LNCAP (cell line): ENCODE data around the gene NLGN1.

Experiments
- TF ChIP-seq, protein P1 (sequence below): fragments of 450-650 bp; IDR thresholded peaks from 2 replicates; pipeline ENCODE4 v1.5.1; 2017; ENCODE audit warnings: mild to moderate bottlenecking

Gene NLGN1

DNA sequence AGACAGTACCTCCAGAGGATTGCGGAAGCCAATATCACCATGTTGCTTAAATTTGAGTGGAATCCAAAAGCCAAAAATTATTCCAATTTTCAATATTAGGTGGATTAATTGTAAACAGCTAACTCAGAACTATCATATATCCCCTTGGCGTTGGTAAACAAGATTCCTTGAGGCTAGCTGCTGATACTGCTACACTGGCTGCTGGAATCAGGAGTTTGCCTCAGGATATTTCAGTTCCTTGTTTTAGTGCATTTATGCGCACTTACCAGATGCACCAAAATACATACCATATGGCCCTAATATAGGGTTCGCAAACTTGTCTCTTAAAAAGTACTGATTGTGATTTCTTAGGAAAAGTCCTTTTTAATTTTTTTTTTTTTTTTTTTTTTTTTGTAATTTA lies 856.4 kb downstream of the NLGN1 start:
- TF ChIP-seq, protein P1, sequence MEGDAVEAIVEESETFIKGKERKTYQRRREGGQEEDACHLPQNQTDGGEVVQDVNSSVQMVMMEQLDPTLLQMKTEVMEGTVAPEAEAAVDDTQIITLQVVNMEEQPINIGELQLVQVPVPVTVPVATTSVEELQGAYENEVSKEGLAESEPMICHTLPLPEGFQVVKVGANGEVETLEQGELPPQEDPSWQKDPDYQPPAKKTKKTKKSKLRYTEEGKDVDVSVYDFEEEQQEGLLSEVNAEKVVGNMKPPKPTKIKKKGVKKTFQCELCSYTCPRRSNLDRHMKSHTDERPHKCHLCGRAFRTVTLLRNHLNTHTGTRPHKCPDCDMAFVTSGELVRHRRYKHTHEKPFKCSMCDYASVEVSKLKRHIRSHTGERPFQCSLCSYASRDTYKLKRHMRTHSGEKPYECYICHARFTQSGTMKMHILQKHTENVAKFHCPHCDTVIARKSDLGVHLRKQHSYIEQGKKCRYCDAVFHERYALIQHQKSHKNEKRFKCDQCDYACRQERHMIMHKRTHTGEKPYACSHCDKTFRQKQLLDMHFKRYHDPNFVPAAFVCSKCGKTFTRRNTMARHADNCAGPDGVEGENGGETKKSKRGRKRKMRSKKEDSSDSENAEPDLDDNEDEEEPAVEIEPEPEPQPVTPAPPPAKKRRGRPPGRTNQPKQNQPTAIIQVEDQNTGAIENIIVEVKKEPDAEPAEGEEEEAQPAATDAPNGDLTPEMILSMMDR: no peak

DNA sequence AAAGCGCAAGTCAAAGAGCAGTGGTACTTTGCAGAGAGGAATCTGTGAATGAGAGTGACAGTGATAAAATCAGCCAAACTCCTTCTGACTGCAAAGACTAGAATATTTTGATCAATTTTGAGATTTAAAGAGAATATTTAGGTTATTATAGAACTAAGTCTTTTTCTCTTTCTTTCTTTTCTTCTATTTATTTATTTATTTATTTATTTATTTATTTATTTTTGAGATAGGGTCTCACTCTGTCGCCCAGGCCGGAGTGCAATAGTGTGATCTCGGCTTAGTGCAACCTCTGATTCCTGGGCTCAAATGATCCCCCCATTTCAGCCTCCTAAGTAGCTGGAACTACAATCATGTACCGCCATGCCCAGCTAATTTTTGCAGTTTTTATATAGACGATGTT lies 857.9 kb downstream of the NLGN1 start:
- TF ChIP-seq, protein P1: no peak

DNA sequence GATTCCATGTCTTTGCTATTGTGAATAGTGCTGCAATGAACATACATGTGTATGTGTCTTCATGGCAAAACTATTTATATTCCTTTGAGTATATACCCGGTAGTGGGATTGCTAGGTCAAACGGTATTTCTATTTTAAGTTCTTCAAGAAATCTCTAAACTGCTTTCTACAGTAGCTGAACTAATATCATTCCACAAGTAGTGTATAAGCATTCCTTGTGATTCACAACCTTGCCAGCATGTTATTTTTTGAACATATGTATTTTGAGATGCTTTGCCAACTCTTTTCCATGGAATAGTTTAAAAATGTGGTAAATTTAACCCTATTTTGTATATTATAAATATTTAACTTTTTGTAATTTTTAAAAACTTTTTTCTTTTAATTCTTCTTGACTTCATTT lies 868.9 kb downstream of the NLGN1 start:
- TF ChIP-seq, protein P1: no peak

DNA sequence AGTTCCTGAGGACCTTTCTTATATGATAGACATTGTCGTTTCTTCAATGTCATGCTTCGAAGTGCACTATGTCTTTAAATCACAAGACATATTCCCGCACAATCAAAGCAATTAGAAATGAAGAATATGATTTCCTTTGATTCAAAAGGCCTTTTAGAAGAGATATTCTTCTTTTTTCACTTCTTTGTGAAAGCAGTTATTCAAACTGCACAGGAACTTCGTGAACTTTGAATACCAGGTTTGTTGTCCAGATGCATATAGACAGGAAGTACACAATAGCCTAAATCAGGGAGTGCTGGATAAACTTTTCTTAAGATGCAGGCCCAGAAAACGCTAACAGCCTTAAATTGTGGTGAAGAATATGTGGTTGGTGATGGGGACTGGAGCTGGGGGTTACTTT lies 870.5 kb downstream of the NLGN1 start:
- TF ChIP-seq, protein P1: no peak

DNA sequence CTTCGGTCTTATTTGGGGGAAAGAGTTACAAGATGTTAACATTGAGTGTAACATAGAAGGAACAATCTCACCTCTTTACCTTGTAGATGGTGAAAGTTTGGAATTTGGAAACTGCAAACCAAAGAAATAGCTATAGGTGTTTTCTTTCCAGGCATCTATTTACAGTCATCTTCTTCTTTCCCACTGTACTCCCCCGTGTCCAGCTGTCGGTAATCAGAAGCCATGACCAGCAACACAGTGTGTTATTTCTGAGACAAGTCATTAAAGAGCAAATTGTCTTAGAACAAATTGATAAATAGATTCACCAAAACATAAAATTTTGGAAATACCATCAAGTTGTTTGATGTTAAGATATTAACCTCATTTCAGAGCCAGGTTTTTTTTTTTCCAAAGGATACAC lies 871.0 kb downstream of the NLGN1 start:
- TF ChIP-seq, protein P1: no peak

DNA sequence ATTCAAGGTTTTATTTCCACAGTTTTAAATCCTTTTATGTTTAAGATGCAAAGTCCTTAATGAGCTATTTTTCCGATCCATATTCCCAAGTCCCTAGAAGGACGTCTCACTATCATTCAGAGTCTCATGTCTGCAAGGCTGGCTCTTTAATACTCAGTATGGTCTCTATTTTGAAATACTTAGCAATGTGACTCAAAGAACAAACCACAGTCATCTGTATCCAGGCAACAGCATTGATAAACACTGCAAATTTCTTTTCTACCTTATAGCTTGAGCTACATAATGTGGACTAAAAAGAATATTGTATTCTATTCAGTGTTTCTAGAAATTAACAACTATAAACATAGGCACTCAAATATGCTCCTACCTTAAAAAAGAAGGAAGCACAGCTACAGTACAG lies 873.3 kb downstream of the NLGN1 start:
- TF ChIP-seq, protein P1: no peak

DNA sequence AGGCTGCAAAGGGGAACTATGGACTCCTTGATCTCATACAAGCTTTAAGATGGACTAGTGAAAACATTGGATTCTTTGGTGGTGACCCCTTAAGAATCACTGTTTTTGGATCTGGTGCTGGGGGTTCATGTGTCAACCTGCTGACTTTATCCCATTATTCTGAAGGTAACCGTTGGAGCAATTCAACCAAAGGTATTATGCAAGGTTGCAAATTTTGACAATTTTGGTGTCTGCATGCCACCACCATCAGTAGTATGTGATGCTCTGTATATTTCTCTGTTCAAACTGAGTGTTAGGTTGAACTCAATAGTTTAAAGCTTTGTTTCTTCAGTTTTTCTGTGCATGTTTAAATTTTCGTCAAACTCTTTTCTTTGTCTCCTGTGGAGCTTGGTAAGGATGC lies 877.8 kb downstream of the NLGN1 start:
- TF ChIP-seq, protein P1: no peak

DNA sequence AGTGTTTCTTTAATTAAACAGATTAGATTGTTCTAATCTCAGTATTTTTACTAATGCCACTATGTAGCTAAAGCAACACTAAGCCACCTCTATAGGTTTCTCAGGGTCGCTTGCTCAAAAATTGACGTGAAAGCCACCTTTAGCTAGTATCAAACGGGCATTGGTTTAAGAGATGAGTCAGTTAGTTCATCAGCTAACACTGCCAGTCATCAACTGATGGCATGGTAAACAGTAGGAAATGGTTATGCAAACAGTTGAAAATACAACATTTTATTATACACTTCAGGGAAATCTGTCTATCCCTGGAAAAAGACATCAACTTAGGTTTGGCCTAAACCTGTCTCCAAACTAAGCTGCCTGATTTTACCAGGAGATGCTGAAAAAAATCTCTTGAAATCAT lies 879.3 kb downstream of the NLGN1 start:
- TF ChIP-seq, protein P1: no peak
